Activated naive CD4-positive, alpha-beta T cell treated with anti-CD3 and anti-CD28 coated beads, Interleukin-2, amount 50 U/mL, for 24 hours (primary cell): ENCODE results near the gene TRIM40.
A peak's percentile ranks its signal among the peaks of the same experiment; 100 is the strongest.
"Not testable (repeated sequence)": the region's sequence is repeated elsewhere in the genome, so short reads cannot be mapped to it uniquely, and the experiment has no call there.

Source experiments
- H3K27ac Mint-ChIP-seq: one replicate; pipeline ENCODE4 v1.8.0; 2021; ENCODE audit warnings: mild to moderate bottlenecking, mixed read lengths
- H3K27me3 Mint-ChIP-seq: one replicate; pipeline ENCODE4 v1.8.0; 2021; ENCODE audit warnings: mixed read lengths
- H3K36me3 Mint-ChIP-seq: one replicate; pipeline ENCODE4 v1.8.0; 2021; ENCODE audit warnings: mixed read lengths
- H3K4me1 Mint-ChIP-seq: one replicate; pipeline ENCODE4 v1.8.0; 2021; ENCODE audit warnings: mixed read lengths
- H3K4me3 Mint-ChIP-seq: one replicate; pipeline ENCODE4 v1.8.0; 2021; ENCODE audit warnings: mild to moderate bottlenecking, mixed read lengths
- H3K9me3 Mint-ChIP-seq: one replicate; pipeline ENCODE4 v1.8.0; 2021; ENCODE audit warnings: mixed read lengths

The TRIM40 gene

GRCh38 chr6:30103872-30104179 lies 32.1 kb upstream of the TRIM40 start:
- no peak overlapping the region for H3K27ac Mint-ChIP-seq
- H3K4me3 Mint-ChIP-seq, result peak overlapping the region; percentile 87
- no peaks in the 10 kb centered on the region for H3K9me3 Mint-ChIP-seq
- H3K36me3 Mint-ChIP-seq, result no peaks in the 10 kb centered on the region
- H3K4me1 Mint-ChIP-seq, result peaks cover 43% of the 10 kb centered on the region
- peaks cover 23% of the 10 kb centered on the region for H3K27me3 Mint-ChIP-seq

- Mint-ChIP-seq H3K27me3 (peaks cover 24% of the 10 kb centered on the region), H3K36me3 (no peaks in the 10 kb centered on the region)
Observed at GRCh38 chr6:30104661-30105060, 31.3 kb upstream of the TRIM40 start.

DNA sequence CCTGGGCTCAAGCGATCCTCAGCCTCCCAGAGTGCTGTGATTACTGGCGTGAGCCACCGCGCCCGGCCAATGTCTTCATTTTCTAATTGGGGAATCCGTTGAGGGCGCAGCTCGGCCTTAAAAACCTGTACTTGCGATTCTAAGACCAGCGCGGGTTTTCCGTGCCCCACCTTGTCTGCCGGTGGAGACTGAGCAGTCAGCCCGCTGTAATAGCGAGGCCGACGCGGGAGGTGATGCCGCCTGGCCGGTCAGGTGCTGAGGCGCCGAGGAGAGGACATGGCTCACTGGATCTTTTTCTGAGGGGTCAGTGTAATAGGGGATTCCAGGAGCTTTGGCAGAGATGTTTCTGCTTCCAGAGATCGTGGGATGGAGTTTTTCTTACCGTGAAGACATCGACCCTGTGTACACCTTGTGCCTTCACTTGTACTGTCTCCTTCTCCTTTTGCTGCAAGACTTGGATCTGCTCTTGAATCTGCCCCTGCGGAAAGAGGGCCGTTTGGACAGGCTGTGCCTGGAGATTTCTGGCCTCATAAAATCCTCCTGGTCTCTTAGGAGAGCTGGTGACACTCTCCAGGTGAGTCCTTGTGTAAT lies 24.6 kb upstream of the TRIM40 start:
- Mint-ChIP-seq H3K36me3 (no peaks in the 10 kb centered on the region), H3K27me3 (peaks cover 29% of the 10 kb centered on the region), H3K4me3 (no peak overlapping the region), H3K27ac (no peak overlapping the region), H3K4me1 (no peaks in the 10 kb centered on the region), H3K9me3 (no peaks in the 10 kb centered on the region)

More at GRCh38 chr6:30104661-30105060, 31.3 kb upstream of the TRIM40 start:
- Mint-ChIP-seq H3K4me1 (peaks cover 36% of the 10 kb centered on the region), H3K9me3 (no peaks in the 10 kb centered on the region), H3K4me3 (no peak overlapping the region), H3K27ac (no peak overlapping the region)

DNA sequence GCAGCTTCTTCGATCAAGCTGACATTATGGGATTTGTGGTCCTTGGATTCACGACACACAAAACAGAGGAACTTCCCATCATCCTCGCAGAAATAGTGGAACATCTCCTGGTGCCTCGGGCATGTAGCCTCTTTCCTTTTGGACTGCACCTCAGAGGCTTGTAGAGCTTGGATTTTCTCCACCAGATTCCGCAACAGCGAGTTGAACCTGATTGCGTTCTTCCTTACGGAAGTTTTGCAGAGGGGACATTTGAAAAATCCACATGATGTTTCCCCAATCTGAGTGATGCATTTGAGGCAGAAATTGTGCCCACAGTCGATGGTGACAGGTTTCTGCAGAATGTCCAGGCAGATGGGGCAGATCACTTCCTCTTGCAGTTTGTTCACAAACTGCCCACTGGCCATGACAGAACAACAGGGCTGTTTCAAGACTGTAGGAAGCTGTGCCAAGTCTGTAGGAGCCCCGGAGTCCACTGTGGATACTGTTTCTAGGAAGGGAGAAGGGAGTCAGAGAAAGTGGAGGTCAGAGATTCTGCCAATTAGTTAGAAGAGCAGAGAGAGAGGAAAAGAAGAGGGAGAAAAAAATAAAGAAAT lies 23.4 kb upstream of the TRIM40 start:
- Mint-ChIP-seq H3K4me1 (no peaks in the 10 kb centered on the region), H3K9me3 (no peaks in the 10 kb centered on the region), H3K36me3 (no peaks in the 10 kb centered on the region), H3K4me3 (no peak overlapping the region), H3K27ac (no peak overlapping the region), H3K27me3 (peaks cover 31% of the 10 kb centered on the region)

DNA sequence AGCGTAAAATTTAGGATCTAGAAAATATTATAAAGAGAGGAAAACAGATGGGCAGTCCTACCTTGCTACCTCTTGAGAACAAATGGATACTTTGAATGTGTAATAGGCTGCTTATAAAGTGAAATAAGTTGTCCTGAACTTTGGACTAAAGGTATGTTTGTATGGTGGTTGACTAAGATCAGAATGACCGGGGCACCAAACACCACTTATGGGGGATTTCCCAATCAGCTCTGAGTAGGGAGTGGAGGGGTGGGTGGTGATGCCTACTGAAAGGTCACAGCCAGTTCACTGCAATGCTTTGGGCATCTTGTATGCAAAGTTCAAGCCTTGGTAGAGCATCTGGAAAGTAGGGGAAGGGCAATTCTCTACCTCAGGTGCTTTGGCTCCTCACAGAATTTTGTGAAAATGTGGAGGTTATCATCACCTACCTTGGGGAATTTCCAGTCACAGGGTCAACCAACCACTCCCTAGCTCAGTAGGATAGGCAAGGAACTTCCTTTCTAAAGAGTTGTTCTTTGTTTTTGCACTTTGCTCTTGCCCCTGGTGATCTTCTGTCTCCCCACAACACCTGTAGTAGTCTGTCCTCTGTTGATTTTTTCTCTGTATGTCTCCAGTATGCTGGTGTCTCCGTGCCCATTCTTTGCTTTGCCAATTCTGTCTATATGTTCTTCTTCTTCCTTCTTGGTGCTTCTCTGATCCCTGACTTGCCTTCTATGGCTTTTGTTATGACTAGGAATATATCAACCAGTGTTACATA lies 22.8 kb upstream of the TRIM40 start, which contains the start of gene TRIM31:
TRIM31 (minus strand) TSS at position 88 of the 757 bp plus-strand sequence. CDS start 285 bp downstream, outside the sequence.
- Mint-ChIP-seq H3K9me3 (no peaks in the 10 kb centered on the region), H3K4me3 (no peak within 1 kb of the TSS), H3K4me1 (no peaks in the 10 kb centered on the region), H3K36me3 (no peaks in the 10 kb centered on the region), H3K27me3 (peaks cover 29% of the 10 kb centered on the region), H3K27ac (no peak within 1 kb of the TSS)

- H3K4me1 Mint-ChIP-seq, result no peaks in the 10 kb centered on the region
- no peak overlapping the region for H3K4me3 Mint-ChIP-seq
- no peaks in the 10 kb centered on the region for H3K36me3 Mint-ChIP-seq
- H3K9me3 Mint-ChIP-seq, result no peaks in the 10 kb centered on the region
- peaks cover 25% of the 10 kb centered on the region for H3K27me3 Mint-ChIP-seq
- H3K27ac Mint-ChIP-seq, result no peak overlapping the region
Observed at GRCh38 chr6:30113841-30114240, 22.1 kb upstream of the TRIM40 start.

- H3K9me3 Mint-ChIP-seq, result no peaks in the 10 kb centered on the region
- H3K27ac Mint-ChIP-seq, result no peak overlapping the region
- H3K36me3 Mint-ChIP-seq, result no peaks in the 10 kb centered on the region
- H3K4me3 Mint-ChIP-seq, result no peak overlapping the region
- H3K27me3 Mint-ChIP-seq, result peaks cover 13% of the 10 kb centered on the region
- no peaks in the 10 kb centered on the region for H3K4me1 Mint-ChIP-seq
Observed at GRCh38 chr6:30116724-30117123, 19.2 kb upstream of the TRIM40 start.

DNA sequence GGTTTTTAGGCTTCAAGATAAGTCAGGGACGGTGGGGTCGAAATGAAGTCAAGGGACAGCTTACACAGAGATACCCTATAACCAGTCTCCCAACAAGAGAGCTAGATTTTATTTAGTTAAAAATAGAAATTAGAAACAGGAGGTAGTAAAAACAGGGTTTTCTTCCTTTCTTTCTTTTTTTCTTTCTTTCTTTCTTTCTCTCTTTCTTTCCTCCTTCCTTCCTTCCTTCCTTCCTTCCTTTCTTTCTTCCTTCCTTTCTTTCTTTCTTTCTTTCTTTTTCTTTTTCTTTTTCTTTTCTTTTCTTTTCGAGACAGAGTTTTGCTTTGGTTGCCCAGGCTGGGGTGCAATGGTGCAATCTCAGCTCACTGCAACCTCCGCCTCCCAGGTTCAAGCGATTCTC lies 17.2 kb upstream of the TRIM40 start:
- H3K9me3 Mint-ChIP-seq, H3K4me3 Mint-ChIP-seq, H3K36me3 Mint-ChIP-seq, H3K4me1 Mint-ChIP-seq, H3K27ac Mint-ChIP-seq: not testable (repeated sequence)
- H3K27me3 Mint-ChIP-seq, result peaks cover 13% of the 10 kb centered on the region

GRCh38 chr6:30121446-30122366 lies 14.2 kb upstream of the TRIM40 start:
- Mint-ChIP-seq H3K9me3 (no peaks in the 10 kb centered on the region), H3K4me3 (no peak overlapping the region), H3K27me3 (peaks cover 18% of the 10 kb centered on the region), H3K27ac (no peak overlapping the region), H3K4me1 (no peaks in the 10 kb centered on the region), H3K36me3 (no peaks in the 10 kb centered on the region)

DNA sequence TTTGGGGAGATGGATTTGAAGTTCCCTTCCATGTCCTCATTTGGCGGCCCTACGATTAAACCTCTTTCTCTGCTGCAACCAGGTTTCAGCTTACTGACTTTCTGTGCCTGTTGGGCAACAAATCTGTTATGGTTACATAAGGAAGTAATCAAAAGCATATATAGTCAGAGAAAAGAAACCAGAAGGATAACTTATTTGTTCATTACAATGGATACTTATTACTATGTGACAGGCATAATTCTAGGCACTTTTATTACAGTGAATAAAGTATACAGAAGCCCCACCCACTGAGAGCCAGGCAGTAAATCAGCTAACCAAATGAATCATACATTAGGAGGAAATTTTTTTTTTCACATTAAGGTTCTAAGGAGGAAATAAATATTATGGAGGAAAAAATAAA lies 13.4 kb upstream of the TRIM40 start:
- no peaks in the 10 kb centered on the region for H3K4me1 Mint-ChIP-seq
- no peak overlapping the region for H3K4me3 Mint-ChIP-seq
- H3K27me3 Mint-ChIP-seq, result peaks cover 24% of the 10 kb centered on the region

DNA sequence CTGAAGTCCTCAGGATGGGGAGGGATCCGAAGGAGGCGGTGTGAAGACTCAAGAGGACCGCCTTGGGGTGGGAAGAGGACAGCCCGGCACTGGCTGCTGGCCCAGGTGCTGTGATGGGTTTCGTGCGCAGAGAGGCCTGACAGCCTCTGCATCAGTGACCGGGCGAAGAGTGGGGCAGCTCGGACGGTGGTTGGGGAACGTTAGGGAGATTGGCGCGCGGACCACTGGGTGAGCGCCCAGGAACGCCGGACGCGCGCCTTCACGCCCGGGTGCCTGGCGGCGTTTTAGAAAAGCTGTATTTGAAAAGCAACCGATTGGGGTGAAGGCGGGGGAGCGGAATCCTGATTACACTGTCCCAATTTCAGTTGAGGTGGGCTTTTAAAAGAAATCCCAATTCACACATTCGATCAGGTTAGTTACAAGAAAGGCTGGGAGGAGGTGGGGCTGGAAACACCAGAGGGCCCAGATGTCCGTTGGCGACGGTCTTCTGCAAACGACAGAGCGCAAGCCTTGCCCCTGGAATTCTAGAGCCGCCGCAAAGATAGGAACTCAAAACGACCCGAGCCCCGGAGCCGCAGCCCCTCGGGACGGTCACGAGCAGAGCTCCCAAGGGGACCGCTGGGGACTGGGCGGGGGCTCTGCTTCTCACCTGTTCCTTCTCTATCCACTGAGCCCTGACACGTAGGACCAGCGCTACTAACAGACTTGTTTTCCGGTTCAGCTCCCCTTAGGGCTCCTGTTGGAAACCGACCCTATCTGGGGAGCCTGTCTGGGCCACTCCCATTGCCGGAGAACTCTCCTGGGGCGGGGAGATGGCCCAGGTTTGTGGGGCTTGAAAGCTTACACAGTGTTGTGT lies 8.5 kb upstream of the TRIM40 start:
- Mint-ChIP-seq H3K4me3 (no peak overlapping the region), H3K4me1 (peaks cover 12% of the 10 kb centered on the region), H3K9me3 (no peaks in the 10 kb centered on the region), H3K27ac (no peak overlapping the region), H3K27me3 (peaks cover 48% of the 10 kb centered on the region), H3K36me3 (no peaks in the 10 kb centered on the region)

More for the DNA sequence above, 13.4 kb upstream of the TRIM40 start:
- Mint-ChIP-seq H3K36me3 (no peaks in the 10 kb centered on the region), H3K9me3 (no peaks in the 10 kb centered on the region), H3K27ac (no peak overlapping the region)

- Mint-ChIP-seq H3K4me3 (no peak overlapping the region), H3K4me1 (peaks cover 12% of the 10 kb centered on the region), H3K36me3 (no peaks in the 10 kb centered on the region), H3K27me3 (peaks cover 54% of the 10 kb centered on the region), H3K27ac (no peak overlapping the region), H3K9me3 (no peaks in the 10 kb centered on the region)
Observed at GRCh38 chr6:30129265-30130178, 6.4 kb upstream of the TRIM40 start.

- H3K9me3 Mint-ChIP-seq, result no peaks in the 10 kb centered on the region
- H3K4me1 Mint-ChIP-seq, result peaks cover 12% of the 10 kb centered on the region
- H3K27me3 Mint-ChIP-seq, result peaks cover 53% of the 10 kb centered on the region
- no peak overlapping the region for H3K4me3 Mint-ChIP-seq
- H3K36me3 Mint-ChIP-seq, result no peaks in the 10 kb centered on the region
- no peak overlapping the region for H3K27ac Mint-ChIP-seq
Observed at GRCh38 chr6:30130179-30130679, 5.7 kb upstream of the TRIM40 start.
